HCT116 (cell line): ENCODE measurements around the gene KCNAB2. TPM values are rescaled to one million over a fixed set of nuclear protein-coding genes. Genes with fewer than 3 reads are reported as not detected.

Source experiments
- ATAC-seq: fragments of 200-7000 bp; cut with Tn5 transposase; 2 replicates; pipeline ENCODE4 v1.9.1; 2020; ENCODE audit warnings: mild to moderate bottlenecking, moderate library complexity
- BruUV-seq: library from RNA; stranded (reverse); fragments of 400-500 nt; replicated peaks from 2 replicates; lab custom pipeline; 2021; lab: Mats Ljungman, UMichigan
- CTCF ChIA-PET: fragments of 300-600 bp; sonication (Branson Sonifier 250); formaldehyde crosslinking; loops from one replicate; lab custom pipeline; 2021; ENCODE audit warnings: antibody characterized with exemption; lab: Charles Lee
- POLR2A ChIA-PET: fragments of 300-600, 350-600 bp; sonication (Branson Sonifier 250); formaldehyde crosslinking; loops from one replicate; lab custom pipeline; 2021; ENCODE audit warnings: antibody characterized with exemption; lab: Charles Lee
- RAD21 ChIA-PET, 2 experiments: fragments of 300-600 bp; sonication (Branson Sonifier 250); formaldehyde crosslinking; loops; one replicate each; lab custom pipeline; 2023; ENCODE audit warnings: low total read pairs in 2 of 2; ENCODE audit not compliant: uncharacterized antibody in 2 of 2, unreplicated experiment in 2 of 2, low non-redundant PET in 1 of 2; lab: Charles Lee
- DNase-seq: peaks from one replicate; pipeline ENCODE4 v3.0.0-alpha.2; 2010; ENCODE audit warnings: low read depth, low spot score
- H2AFZ ChIP-seq: fragments of 200-600 bp; shearing (Covaris generic), sonication (generic); 2 replicates; pipeline ENCODE4 v1.6.1; 2017; ENCODE audit warnings: low read depth, mixed run types, mixed read lengths, antibody characterized with exemption, low read length; ENCODE audit not compliant: poor library complexity, severe bottlenecking
- H3K27ac ChIP-seq: 2 replicates; pipeline ENCODE4 v1.5.1; 2012; ENCODE audit warnings: low read depth, low read length
- H3K27me3 ChIP-seq: fragments of 200-600 bp; sonication (generic); 2 replicates; pipeline ENCODE4 v1.6.1; 2016; ENCODE audit warnings: mixed run types, low read length, mixed read lengths; ENCODE audit not compliant: insufficient read depth
- H3K36me3 ChIP-seq, 2 experiments: fragments of 200-500 bp in 1 of 2; fragments of 200-600 bp in 1 of 2; sonication (Bioruptor generic) in 1 of 2; sonication (generic) in 1 of 2; 2 replicates each; pipeline versions ENCODE4 v1.5.1 to v1.6.1; 2014 to 2016; ENCODE audit warnings: low read length in 2 of 2, inconsistent platforms in 1 of 2, mixed read lengths in 1 of 2, mixed run types in 1 of 2; ENCODE audit not compliant: insufficient read depth in 2 of 2, control insufficient read depth in 1 of 2
- H3K4me1 ChIP-seq, 2 experiments: fragments of 200-600 bp in 1 of 2; sonication (generic) in 1 of 2; 2 replicates each; pipeline versions ENCODE4 v1.5.1 to v1.6.1; 2012 to 2017; ENCODE audit warnings: low read length in 2 of 2, inconsistent platforms in 1 of 2, mild to moderate bottlenecking in 1 of 2, mixed read lengths in 1 of 2, mixed run types in 1 of 2, moderate library complexity in 1 of 2; ENCODE audit not compliant: insufficient read depth in 2 of 2, control insufficient read depth in 1 of 2
- H3K4me2 ChIP-seq: fragments of 200-600 bp; sonication (generic); 2 replicates; pipeline ENCODE4 v1.6.1; 2017; ENCODE audit warnings: mixed run types, low read length, mixed read lengths
- H3K4me3 ChIP-seq, 2 experiments: fragments of 200-600 bp in 1 of 2; sonication (generic) in 1 of 2; replicated peaks in 1 of 2; 2 replicates each; pipeline ENCODE4 v1.5.1; 2011 to 2016; ENCODE audit warnings: low read length in 2 of 2, control low read depth in 1 of 2, low read depth in 1 of 2, mild to moderate bottlenecking in 1 of 2, mixed read lengths in 1 of 2, mixed run types in 1 of 2
- H3K79me2 ChIP-seq: fragments of 200-600 bp; sonication (generic); 2 replicates; pipeline ENCODE4 v1.6.1; 2017; ENCODE audit warnings: mild to moderate bottlenecking, mixed run types, low read length, moderate library complexity, mixed read lengths; ENCODE audit not compliant: insufficient read depth
- H3K9ac ChIP-seq: fragments of 200-600 bp; sonication (generic); 2 replicates; pipeline ENCODE4 v1.6.1; 2016; ENCODE audit warnings: low read length, mixed read lengths
- H3K9me2 ChIP-seq: fragments of 200-600 bp; sonication (generic), shearing (Covaris generic); 2 replicates; pipeline ENCODE4 v1.6.1; 2017; ENCODE audit warnings: mixed run types, mild to moderate bottlenecking, moderate library complexity; ENCODE audit not compliant: insufficient read depth
- H3K9me3 ChIP-seq, 2 experiments: fragments of 200-500 bp in 1 of 2; fragments of 200-600 bp in 1 of 2; sonication (Bioruptor generic) in 1 of 2; sonication (generic) in 1 of 2; 2 replicates each; pipeline ENCODE4 v1.6.1; 2014 to 2017; ENCODE audit warnings: low read length in 2 of 2, mixed read lengths in 2 of 2, inconsistent platforms in 1 of 2, low read depth in 1 of 2, mild to moderate bottlenecking in 1 of 2, mixed run types in 1 of 2, moderate library complexity in 1 of 2; ENCODE audit not compliant: control insufficient read depth in 1 of 2, insufficient read depth in 1 of 2
- H4K20me1 ChIP-seq: fragments of 200-600 bp; sonication (generic), shearing (Covaris generic); 2 replicates; pipeline ENCODE4 v1.6.1; 2017; ENCODE audit warnings: mixed run types, mild to moderate bottlenecking, moderate library complexity; ENCODE audit not compliant: insufficient read depth
- CTCF ChIP-seq, 3 experiments: fragments of 200-600 bp in 1 of 3; sonication (generic) in 1 of 3; IDR thresholded peaks in 2 of 3; conservative IDR thresholded peaks in 1 of 3; 2 replicates each; pipeline ENCODE4 v1.5.1; 2012 to 2017; ENCODE audit warnings: low read depth in 2 of 3, low read length in 2 of 3, antibody characterized with exemption in 1 of 3, borderline replicate concordance in 1 of 3, control low read depth in 1 of 3, mild to moderate bottlenecking in 1 of 3, mixed read lengths in 1 of 3, mixed run types in 1 of 3, moderate library complexity in 1 of 3; ENCODE audit not compliant: insufficient read depth in 1 of 3
- ELF1 ChIP-seq: IDR thresholded peaks from 2 replicates; pipeline ENCODE4 v1.6.1; 2012; ENCODE audit warnings: low read depth, borderline replicate concordance
- FOSL1 ChIP-seq: IDR thresholded peaks from 2 replicates; pipeline ENCODE4 v1.6.1; 2012; ENCODE audit warnings: low read depth
- JUND ChIP-seq: IDR thresholded peaks from 2 replicates; pipeline ENCODE4 v1.6.1; 2012
- POLR2A ChIP-seq: IDR thresholded peaks from 2 replicates; pipeline ENCODE4 v1.7.0; 2011; ENCODE audit warnings: borderline replicate concordance; ENCODE audit not compliant: insufficient read depth, insufficient read length; ENCODE audit errors: extremely low read depth
- POLR2AphosphoS5 ChIP-seq: IDR thresholded peaks from 2 replicates; pipeline ENCODE4 v1.6.1; 2011; ENCODE audit warnings: mild to moderate bottlenecking, low read depth, low read length, moderate library complexity
- SRF ChIP-seq: IDR thresholded peaks from 2 replicates; pipeline ENCODE4 v1.6.1; 2012; ENCODE audit warnings: low read depth
- YY1 ChIP-seq: IDR thresholded peaks from 2 replicates; pipeline ENCODE4 v1.6.1; 2011; ENCODE audit warnings: low read length, low read depth, moderate library complexity, mild to moderate bottlenecking; ENCODE audit not compliant: insufficient replicate concordance; ENCODE audit errors: extremely low read depth
- ZNF274 ChIP-seq: fragments of 200-500 bp; sonication (Bioruptor generic); IDR thresholded peaks from 2 replicates; pipeline ENCODE4 v1.6.1; 2014; ENCODE audit warnings: mild to moderate bottlenecking, low read depth, low read length, inconsistent platforms
- intact Hi-C: fragments of 100-400 bp; cut with micrococcal nuclease; formaldehyde crosslinking; loops from 2 replicates; pipeline ENCODE4 v1.10.0; 2022
- total RNA-seq: library from RNA; stranded (reverse); gene quantifications from one replicate; pipeline ENCODE4 v1.2.1, GENCODE V29; 2021; ENCODE audit not compliant: unreplicated experiment
- TF ChIP-seq, protein P1 (sequence below): IDR thresholded peaks from 2 replicates; pipeline ENCODE4 v1.6.1; 2012

Gene KCNAB2
- total RNA-seq, 1 experiment from 2014 or later = 18.1 TPM

GRCh38 chr1:6070450-6070974 is 24.8 kb downstream of the KCNAB2 start:
- no peak for TF ChIP-seq ELF1
- no peak for TF ChIP-seq POLR2A
- TF ChIP-seq SRF = no peak
- TF ChIP-seq JUND = no peak
- TF ChIP-seq FOSL1 = no peak
- DNase-seq = no peak
- no peak overlapping the region for H3K9ac ChIP-seq
- no peaks in the 10 kb centered on the region for H4K20me1 ChIP-seq
- no peak overlapping the region for H2AFZ ChIP-seq
- H3K36me3 ChIP-seq = no peaks in the 10 kb centered on the region
- peaks cover 11 to 18% of the 10 kb centered on the region in 2 experiments for H3K4me1 ChIP-seq
- no peaks in the 10 kb centered on the region for H3K9me3 ChIP-seq
- H3K9me2 ChIP-seq = no peaks in the 10 kb centered on the region
- no peak overlapping the region for H3K27ac ChIP-seq
- ChIA-PET POLR2A (no interaction called here), RAD21 (no interaction called here), CTCF (no interaction called here)
- intact Hi-C loops = no loop called here
- no peaks in the 10 kb centered on the region for H3K79me2 ChIP-seq
- no peak for ATAC-seq
- no TSS peak for BruUV-seq
- no peaks in the 10 kb centered on the region for H3K27me3 ChIP-seq
- no peak overlapping the region for H3K4me2 ChIP-seq
- no peak overlapping the region for H3K4me3 ChIP-seq

DNA sequence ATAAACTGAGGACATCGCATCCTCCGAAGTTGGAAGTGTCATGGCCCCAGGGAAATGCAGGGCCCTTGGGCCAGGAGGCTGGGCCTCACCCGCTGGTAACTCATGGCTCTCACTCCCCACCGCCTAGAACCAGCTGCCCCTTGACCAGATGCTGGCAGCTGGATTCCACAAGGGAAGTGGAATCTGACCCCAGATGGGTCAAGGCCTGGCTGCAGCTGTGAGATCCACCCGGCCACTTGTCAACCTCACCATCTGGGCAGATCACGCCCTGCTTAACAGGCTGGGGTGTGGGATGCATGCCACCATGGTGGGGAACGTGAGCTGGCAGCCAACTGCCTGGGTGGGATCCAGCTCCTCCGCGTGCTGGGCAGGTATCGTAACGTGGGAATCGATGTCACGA is 25.5 kb downstream of the KCNAB2 start:
- no peak for DNase-seq
- H4K20me1 ChIP-seq = no peaks in the 10 kb centered on the region
- H2AFZ ChIP-seq = no peak overlapping the region
- no peaks in the 10 kb centered on the region for H3K9me3 ChIP-seq
- intact Hi-C loops = no loop called here
- H3K4me3 ChIP-seq = no peak overlapping the region
- no peak overlapping the region for H3K4me2 ChIP-seq
- H3K27me3 ChIP-seq = no peaks in the 10 kb centered on the region
- no peak for ATAC-seq
- H3K9ac ChIP-seq = no peak overlapping the region
- peaks cover 11 to 18% of the 10 kb centered on the region in 2 experiments for H3K4me1 ChIP-seq
- no peaks in the 10 kb centered on the region for H3K9me2 ChIP-seq
- ChIA-PET POLR2A (no interaction called here), CTCF (no interaction called here), RAD21 (no interaction called here)
- H3K36me3 ChIP-seq = no peaks in the 10 kb centered on the region
- BruUV-seq = no TSS peak
- no peaks in the 10 kb centered on the region for H3K79me2 ChIP-seq
- TF ChIP-seq, protein P1, sequence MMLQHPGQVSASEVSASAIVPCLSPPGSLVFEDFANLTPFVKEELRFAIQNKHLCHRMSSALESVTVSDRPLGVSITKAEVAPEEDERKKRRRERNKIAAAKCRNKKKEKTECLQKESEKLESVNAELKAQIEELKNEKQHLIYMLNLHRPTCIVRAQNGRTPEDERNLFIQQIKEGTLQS = no peak
- TF ChIP-seq POLR2AphosphoS5 = no peak
- TF ChIP-seq YY1 = no peak
- no peak for TF ChIP-seq SRF
- no peak for TF ChIP-seq CTCF (IDR thresholded peaks at IDR 0.05 in 2 of 3, conservative IDR thresholded peaks at IDR 0.05 in 1 of 3; ENCODE audit: borderline replicate concordance in 1 of 3, insufficient read depth in 1 of 3, low read depth in 2 of 3, low read length in 2 of 3)
- no peak for TF ChIP-seq ZNF274
- H3K27ac ChIP-seq = no peak overlapping the region
